ENCODE data around the gene CHRD.
"Not testable (repeated sequence)": the region's sequence is repeated elsewhere in the genome, so short reads cannot be mapped to it uniquely, and the experiment has no call there.

The CHRD gene

GRCh38 chr3:184379358-184380184, at the start of gene CHRD:
CHRD (plus strand) TSS chr3:184380054; CDS start chr3:184380319, 265 bp downstream.
- no peak for DNase-seq (ENCODE audit: low spot score)

DNA sequence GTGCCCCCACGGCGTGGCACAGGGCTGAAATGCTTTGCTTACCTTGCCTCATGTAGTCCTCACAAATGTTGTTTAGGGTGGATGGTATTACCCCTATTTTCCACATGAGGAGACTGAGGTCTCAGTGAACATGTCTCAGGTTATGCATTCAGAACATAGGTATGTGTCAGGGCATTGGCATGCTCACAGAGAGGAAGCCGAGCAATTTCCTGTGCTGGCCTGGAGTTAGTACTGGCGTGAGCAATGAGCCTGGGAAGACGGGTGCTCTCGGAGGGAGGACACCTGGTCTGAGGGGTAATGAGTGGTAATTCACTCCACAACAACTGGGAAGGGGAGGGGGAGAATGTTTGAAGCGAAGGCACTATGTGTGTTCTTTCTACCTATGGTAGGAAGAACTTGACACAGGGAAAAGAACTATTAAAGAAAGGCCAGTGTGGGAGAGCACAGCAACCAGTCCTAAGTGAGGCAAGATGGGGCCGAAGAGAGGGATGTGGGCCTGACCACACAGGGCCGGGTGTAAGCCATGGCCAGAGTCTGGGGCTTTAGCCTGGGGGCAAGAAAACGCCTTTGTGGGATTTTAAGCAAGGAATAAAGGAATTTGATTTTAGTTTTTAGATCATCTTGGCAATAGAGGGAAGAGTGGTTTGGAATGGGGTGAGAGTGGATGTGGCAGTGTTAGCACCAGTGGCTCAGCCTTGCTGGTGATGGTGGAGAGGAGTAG, 47.3 kb upstream of the CHRD start:
- peak; percentile 81 for DNase-seq (ENCODE audit: low spot score)

- no peak for DNase-seq (ENCODE audit: low spot score)
These were observed 46.7 kb upstream of the CHRD start for GRCh38 chr3:184333190-184333589.

- DNase-seq (ENCODE audit: low spot score) = no peak
These were observed 46.2 kb upstream of the CHRD start for GRCh38 chr3:184333700-184334099.

DNA sequence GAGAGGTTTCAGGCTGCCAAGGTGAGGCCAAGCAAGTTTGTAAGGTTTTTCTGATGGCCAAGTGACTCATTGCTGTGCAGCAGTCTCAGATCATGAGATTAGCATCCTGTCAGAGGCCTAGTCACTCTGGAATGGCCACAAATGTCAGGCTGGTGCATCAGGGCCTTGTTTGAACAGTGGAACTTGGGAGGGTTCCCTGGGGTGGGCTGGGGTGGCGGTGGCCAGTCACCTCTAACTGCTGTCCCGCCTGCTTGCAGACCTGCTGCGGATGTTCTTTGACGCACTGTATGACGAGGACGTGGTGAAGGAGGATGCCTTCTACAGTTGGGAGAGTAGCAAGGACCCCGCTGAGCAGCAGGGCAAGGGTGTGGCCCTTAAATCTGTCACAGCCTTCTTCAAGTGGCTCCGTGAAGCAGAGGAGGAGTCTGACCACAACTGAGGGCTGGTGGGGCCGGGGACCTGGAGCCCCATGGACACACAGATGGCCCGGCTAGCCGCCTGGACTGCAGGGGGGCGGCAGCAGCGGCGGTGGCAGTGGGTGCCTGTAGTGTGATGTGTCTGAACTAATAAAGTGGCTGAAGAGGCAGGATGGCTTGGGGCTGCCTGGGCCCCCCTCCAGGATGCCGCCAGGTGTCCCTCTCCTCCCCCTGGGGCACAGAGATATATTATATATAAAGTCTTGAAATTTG, 45.2 kb upstream of the CHRD start:
- peak; percentile 74 for DNase-seq (ENCODE audit: low spot score)

GRCh38 chr3:184335291-184335660, 44.6 kb upstream of the CHRD start:
- no peak for DNase-seq (ENCODE audit: low spot score)

DNA sequence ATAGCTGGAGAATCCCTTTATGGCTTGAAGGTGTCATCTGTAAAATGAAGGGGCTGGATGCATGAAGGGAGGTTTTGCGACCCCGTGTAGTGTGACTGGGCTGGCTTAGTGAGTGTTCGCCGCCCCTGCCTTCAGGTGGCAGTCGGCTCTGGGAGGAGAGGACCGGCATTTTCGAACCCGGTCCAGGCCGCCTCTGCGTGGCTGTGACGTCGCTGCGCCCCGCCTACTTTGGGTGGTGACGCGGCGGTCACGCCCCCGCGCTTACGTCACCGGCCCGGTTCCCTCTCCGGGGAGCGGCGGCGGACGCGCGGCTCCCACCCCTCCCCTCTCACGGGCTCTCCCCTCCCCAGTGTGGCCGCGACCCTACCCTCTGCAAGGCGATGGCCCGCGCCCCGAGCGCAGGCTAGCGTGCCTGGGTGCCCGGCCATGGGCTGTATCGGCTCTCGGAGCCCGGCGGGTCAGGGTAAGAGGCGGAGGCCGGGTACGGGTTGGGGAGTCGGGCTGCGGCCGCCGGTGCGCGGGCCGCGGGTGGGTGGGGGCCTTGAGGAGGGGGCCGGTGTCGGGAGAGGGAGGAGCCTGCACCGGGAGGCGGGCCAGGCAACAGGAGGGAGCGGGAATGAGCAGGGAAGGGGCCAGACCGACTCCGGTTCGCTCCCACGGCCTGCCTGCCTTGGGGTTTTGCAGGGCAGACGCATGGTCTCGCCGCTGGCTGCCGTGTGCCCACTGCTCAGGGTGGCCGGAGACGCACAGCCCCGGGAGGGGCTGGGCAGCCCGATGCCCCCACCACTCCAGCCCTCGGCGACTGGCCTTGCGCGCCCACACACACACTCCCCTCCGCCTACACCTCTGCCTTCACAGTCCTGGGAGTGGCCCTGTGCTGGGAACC, 44.0 kb upstream of the CHRD start:
- peak; percentile 79 for DNase-seq (ENCODE audit: low spot score)

GRCh38 chr3:184336547-184337398, 43.1 kb upstream of the CHRD start:
- no peak for DNase-seq (ENCODE audit: low spot score)

DNA sequence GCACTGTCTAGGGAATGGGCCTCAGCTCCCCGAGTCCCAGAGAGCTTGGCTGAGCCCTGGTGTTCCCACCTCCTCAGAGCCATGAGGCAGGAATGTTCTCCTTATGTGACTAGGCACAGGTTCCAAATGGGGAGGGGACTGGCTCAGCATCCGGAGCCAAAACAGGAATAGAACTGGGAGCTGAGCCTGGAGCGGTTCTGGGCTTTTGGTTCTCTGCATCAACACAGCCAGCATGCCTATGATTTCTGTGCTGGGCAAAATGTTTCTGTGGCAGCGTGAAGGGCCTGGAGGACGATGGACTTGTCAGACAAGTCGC, 42.5 kb upstream of the CHRD start, which contains the start of gene FAM131A:
TSS of gene FAM131A (plus strand) at position 202 of the 316 bp plus-strand sequence. CDS start at position 233, 31 bp downstream.
- no peak for DNase-seq (ENCODE audit: low spot score)

- DNase-seq (ENCODE audit: low spot score) = no peak
These were observed 41.9 kb upstream of the CHRD start for GRCh38 chr3:184337981-184338380.

- peak; percentile 85 for DNase-seq (ENCODE audit: low spot score)
These were observed 41.3 kb upstream of the CHRD start for GRCh38 chr3:184338511-184338945.

- no peak for DNase-seq (ENCODE audit: low spot score)
These were observed 40.9 kb upstream of the CHRD start for GRCh38 chr3:184339001-184339400.

DNA sequence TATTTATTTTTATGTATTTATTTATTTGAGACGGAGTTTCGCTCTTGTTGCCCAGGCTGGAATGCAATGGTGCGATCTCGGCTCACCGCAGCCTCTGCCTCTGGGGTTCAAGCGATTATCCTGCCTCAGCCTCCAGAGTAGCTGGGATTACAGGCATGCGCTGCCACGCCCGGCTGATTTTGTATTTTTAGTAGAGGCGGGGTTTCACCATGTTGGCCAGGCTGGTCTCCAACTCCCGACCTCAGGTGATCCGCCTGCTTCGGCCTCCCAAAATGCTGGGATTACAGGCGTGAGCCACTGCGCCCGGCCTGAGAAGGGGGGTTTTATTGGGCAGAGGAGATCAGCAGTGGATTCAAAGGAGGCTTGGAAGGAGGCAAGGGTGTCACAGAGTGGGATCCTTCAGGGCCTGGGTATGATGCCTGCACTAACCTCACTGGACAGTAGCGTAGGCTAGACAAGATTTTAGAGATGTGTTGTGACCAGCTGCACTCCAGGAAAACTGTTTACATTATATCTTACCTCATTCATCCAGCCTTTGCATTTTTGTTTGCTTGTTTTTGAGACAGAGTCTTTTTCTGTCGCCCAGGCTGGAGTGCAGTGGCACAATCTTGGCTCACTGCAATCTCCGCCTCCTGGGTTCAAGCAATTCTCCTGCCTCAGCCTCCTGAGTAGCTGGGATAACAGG, 40.3 kb upstream of the CHRD start:
- not testable (repeated sequence) for DNase-seq (ENCODE audit: low spot score)

DNA sequence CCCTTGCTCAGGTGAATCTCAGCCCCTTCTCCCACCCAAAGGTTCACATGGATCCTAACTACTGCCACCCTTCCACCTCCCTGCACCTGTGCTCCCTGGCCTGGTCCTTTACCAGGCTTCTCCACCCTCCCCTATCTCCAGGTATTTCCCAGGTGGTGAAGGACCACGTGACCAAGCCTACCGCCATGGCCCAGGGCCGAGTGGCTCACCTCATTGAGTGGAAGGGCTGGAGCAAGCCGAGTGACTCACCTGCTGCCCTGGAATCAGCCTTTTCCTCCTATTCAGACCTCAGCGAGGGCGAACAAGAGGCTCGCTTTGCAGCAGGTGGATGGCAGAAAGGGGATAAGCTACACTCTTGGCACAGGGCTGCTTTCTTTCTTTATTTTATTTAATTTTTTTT, 37.9 kb upstream of the CHRD start:
- no peak for DNase-seq (ENCODE audit: low spot score)

GRCh38 chr3:184343200-184343876, 36.5 kb upstream of the CHRD start:
- DNase-seq (ENCODE audit: low spot score) = no peak

DNA sequence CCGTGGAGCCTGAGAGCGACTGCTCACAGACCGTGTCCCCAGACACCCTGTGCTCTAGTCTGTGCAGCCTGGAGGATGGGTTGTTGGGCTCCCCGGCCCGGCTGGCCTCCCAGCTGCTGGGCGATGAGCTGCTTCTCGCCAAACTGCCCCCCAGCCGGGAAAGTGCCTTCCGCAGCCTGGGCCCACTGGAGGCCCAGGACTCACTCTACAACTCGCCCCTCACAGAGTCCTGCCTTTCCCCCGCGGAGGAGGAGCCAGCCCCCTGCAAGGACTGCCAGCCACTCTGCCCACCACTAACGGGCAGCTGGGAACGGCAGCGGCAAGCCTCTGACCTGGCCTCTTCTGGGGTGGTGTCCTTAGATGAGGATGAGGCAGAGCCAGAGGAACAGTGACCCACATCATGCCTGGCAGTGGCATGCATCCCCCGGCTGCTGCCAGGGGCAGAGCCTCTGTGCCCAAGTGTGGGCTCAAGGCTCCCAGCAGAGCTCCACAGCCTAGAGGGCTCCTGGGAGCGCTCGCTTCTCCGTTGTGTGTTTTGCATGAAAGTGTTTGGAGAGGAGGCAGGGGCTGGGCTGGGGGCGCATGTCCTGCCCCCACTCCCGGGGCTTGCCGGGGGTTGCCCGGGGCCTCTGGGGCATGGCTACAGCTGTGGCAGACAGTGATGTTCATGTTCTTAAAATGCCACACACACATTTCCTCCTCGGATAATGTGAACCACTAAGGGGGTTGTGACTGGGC, 35.1 kb upstream of the CHRD start:
- no peak for DNase-seq (ENCODE audit: low spot score)

DNA sequence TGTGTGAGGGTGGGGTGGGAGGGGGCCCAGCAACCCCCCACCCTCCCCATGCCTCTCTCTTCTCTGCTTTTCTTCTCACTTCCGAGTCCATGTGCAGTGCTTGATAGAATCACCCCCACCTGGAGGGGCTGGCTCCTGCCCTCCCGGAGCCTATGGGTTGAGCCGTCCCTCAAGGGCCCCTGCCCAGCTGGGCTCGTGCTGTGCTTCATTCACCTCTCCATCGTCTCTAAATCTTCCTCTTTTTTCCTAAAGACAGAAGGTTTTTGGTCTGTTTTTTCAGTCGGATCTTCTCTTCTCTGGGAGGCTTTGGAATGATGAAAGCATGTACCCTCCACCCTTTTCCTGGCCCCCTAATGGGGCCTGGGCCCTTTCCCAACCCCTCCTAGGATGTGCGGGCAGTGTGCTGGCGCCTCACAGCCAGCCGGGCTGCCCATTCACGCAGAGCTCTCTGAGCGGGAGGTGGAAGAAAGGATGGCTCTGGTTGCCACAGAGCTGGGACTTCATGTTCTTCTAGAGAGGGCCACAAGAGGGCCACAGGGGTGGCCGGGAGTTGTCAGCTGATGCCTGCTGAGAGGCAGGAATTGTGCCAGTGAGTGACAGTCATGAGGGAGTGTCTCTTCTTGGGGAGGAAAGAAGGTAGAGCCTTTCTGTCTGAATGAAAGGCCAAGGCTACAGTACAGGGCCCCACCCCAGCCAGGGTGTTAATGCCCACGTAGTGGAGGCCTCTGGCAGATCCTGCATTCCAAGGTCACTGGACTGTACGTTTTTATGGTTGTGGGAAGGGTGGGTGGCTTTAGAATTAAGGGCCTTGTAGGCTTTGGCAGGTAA, 34.3 kb upstream of the CHRD start:
- DNase-seq (ENCODE audit: low spot score) = peak; percentile 89
